Suprapubic skin (tissue), 4 donors: ENCODE results near the gene SH3BP5. TPM values are rescaled to one million over a fixed set of nuclear protein-coding genes. Genes with fewer than 3 reads are reported as not detected.

Experiments
- DNase-seq, 2 donors: peaks; one replicate each; pipeline ENCODE4 v3.0.0-alpha.2; 2019; ENCODE audit warnings: low spot score in 2 of 2
- H3K27ac ChIP-seq: fragments of 200-600 bp; sonication (generic); one replicate; pipeline ENCODE4 v1.5.1; 2019
- H3K27me3 ChIP-seq: fragments of 200-600 bp; sonication (generic); one replicate; pipeline ENCODE4 v1.5.1; 2019
- H3K36me3 ChIP-seq: fragments of 200-600 bp; sonication (generic); one replicate; pipeline ENCODE4 v1.5.1; 2019
- H3K4me1 ChIP-seq: fragments of 200-600 bp; sonication (generic); one replicate; pipeline ENCODE4 v1.5.1; 2019
- H3K4me3 ChIP-seq: fragments of 200-600 bp; sonication (generic); one replicate; pipeline ENCODE4 v1.5.1; 2019; ENCODE audit warnings: mild to moderate bottlenecking
- H3K9me3 ChIP-seq: fragments of 200-600 bp; sonication (generic); one replicate; pipeline ENCODE4 v1.5.1; 2019
- EP300 ChIP-seq: sonication (generic); formaldehyde crosslinking; IDR thresholded peaks from one replicate; pipeline ENCODE4 v1.6.1; 2017; ENCODE audit warnings: antibody characterized with exemption
- POLR2A ChIP-seq, 2 donors: fragments of 450-650 bp; IDR thresholded peaks; one replicate each; pipeline ENCODE4 v1.6.1; 2017; ENCODE audit warnings: antibody characterized with exemption in 2 of 2, mild to moderate bottlenecking in 2 of 2, moderate library complexity in 2 of 2
- POLR2AphosphoS5 ChIP-seq, 3 donors: sonication (generic); formaldehyde crosslinking; IDR thresholded peaks; one replicate each; pipeline ENCODE4 v1.6.1; 2017; ENCODE audit warnings: antibody characterized with exemption in 3 of 3
- WGBS: methylation state at CpG from one replicate; pipeline ENCODE4 v1.1.5; 2018; 5-methylcytosine and 5-hydroxymethylcytosine counted together
- total RNA-seq, 4 donors: library from RNA; depleted of rRNA; stranded (reverse); fragments of >200 nt; gene quantifications; one replicate each; pipeline ENCODE4 v1.1.0, GENCODE V29; 2016
- TF ChIP-seq, protein P1 (sequence below), 2 donors: fragments of 200-600 bp in 1 of 2; fragments of 450-650 bp in 1 of 2; sonication (generic) in 1 of 2; IDR thresholded peaks; one replicate each; pipeline ENCODE4 v1.5.1; 2016 to 2019; ENCODE audit warnings: antibody characterized with exemption in 2 of 2, mild to moderate bottlenecking in 1 of 2, moderate library complexity in 1 of 2

SH3BP5 gene
- total RNA-seq, 4 donors from 2014 or later = 11.2 to 27.0 (median 17.8) TPM

DNA sequence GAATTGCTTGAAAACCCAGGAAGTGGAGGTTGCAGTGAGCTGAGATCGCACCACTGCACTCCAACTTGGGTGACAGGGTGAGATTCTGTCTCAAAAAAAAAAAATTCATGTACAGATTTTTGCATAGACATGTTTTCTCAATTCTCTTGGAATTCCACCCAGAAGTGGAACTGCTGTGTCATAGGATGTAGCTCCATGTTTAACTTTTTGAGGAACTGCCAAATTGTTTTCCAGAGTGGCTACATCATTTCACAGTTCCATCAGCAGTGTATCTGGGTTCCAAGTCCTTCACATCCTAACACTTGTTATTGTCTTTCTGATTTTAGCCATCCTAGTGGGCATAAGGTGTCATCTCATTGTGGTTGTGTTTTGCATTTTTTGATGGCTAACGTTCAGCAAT is 116.4 kb downstream of the SH3BP5 start:
- Histone ChIP-seq H3K9me3 (no peaks in the 10 kb centered on the region), H3K27me3 (no peaks in the 10 kb centered on the region), H3K36me3 (peaks cover 62% of the 10 kb centered on the region), H3K4me1 (no peaks in the 10 kb centered on the region), H3K27ac (no peak overlapping the region), H3K4me3 (no peak overlapping the region)
- TF ChIP-seq, protein P1, sequence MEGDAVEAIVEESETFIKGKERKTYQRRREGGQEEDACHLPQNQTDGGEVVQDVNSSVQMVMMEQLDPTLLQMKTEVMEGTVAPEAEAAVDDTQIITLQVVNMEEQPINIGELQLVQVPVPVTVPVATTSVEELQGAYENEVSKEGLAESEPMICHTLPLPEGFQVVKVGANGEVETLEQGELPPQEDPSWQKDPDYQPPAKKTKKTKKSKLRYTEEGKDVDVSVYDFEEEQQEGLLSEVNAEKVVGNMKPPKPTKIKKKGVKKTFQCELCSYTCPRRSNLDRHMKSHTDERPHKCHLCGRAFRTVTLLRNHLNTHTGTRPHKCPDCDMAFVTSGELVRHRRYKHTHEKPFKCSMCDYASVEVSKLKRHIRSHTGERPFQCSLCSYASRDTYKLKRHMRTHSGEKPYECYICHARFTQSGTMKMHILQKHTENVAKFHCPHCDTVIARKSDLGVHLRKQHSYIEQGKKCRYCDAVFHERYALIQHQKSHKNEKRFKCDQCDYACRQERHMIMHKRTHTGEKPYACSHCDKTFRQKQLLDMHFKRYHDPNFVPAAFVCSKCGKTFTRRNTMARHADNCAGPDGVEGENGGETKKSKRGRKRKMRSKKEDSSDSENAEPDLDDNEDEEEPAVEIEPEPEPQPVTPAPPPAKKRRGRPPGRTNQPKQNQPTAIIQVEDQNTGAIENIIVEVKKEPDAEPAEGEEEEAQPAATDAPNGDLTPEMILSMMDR (IDR thresholded peaks at IDR 0.05) = no peak
- TF ChIP-seq POLR2AphosphoS5 (IDR thresholded peaks at IDR 0.05) (no peak), POLR2A (IDR thresholded peaks at IDR 0.05) (no peak), EP300 (no peak)
- WGBS = 70% methylated on average over 2 of the region's 2 CpGs
- DNase-seq = no peak

DNA sequence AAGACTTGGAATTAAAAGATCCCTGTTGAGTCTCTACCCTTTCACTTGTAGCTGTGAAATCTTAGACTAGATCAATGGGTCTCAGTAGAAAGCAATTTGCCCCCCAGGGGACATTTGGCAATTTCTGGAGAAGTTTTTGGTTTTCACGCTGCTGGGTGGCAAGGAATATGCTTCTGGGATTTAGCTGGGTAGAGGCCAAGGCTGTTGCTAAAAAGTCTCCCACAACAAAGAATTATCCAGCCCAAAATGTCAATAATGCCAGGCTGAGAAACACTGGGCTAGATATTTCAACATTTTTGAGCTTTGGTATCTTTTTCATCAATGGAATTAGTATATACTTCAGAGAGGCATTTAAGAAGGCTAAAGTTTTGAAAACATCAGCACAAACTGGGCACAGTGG is 117.6 kb downstream of the SH3BP5 start:
- Histone ChIP-seq H3K36me3 (peaks cover 57% of the 10 kb centered on the region), H3K9me3 (no peaks in the 10 kb centered on the region), H3K4me3 (no peak overlapping the region), H3K27ac (no peak overlapping the region), H3K27me3 (no peaks in the 10 kb centered on the region), H3K4me1 (no peaks in the 10 kb centered on the region)
- TF ChIP-seq EP300 = no peak
- no peak for TF ChIP-seq POLR2A (IDR thresholded peaks at IDR 0.05)
- TF ChIP-seq, protein P1 (IDR thresholded peaks at IDR 0.05) = no peak
- TF ChIP-seq POLR2AphosphoS5 (IDR thresholded peaks at IDR 0.05) = no peak
- WGBS = 84% methylated on average over 1 of the region's 1 CpG
- DNase-seq = no peak

DNA sequence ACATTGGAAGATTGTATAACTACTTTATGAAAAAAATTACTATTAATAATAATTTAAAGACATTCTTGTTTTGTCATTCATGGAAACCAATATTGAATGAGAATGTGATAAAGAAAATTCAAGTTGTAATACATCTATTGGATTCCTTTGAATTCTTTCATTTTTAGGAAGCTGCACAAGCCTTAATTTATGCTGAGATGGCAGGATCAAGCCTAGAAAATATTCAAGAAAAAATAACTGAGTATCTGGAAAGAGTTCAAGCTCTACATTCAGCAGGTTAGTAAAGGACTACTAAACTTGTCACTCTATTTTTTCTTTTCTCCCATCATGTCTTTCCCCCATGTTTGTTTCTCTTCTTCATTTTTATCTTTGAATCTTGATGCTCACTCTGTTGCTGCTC is 120.4 kb downstream of the SH3BP5 start:
- peaks cover 32% of the 10 kb centered on the region for H3K36me3 ChIP-seq
- H3K9me3 ChIP-seq = no peaks in the 10 kb centered on the region
- DNase-seq = no peak
- no peak overlapping the region for H3K4me3 ChIP-seq
- H3K4me1 ChIP-seq = peaks cover 17% of the 10 kb centered on the region
- TF ChIP-seq POLR2AphosphoS5 (IDR thresholded peaks at IDR 0.05) = no peak
- TF ChIP-seq, protein P1 (IDR thresholded peaks at IDR 0.05) = no peak
- no peak for TF ChIP-seq EP300
- no peak for TF ChIP-seq POLR2A (IDR thresholded peaks at IDR 0.05)
- no peak overlapping the region for H3K27ac ChIP-seq
- no peaks in the 10 kb centered on the region for H3K27me3 ChIP-seq

DNA sequence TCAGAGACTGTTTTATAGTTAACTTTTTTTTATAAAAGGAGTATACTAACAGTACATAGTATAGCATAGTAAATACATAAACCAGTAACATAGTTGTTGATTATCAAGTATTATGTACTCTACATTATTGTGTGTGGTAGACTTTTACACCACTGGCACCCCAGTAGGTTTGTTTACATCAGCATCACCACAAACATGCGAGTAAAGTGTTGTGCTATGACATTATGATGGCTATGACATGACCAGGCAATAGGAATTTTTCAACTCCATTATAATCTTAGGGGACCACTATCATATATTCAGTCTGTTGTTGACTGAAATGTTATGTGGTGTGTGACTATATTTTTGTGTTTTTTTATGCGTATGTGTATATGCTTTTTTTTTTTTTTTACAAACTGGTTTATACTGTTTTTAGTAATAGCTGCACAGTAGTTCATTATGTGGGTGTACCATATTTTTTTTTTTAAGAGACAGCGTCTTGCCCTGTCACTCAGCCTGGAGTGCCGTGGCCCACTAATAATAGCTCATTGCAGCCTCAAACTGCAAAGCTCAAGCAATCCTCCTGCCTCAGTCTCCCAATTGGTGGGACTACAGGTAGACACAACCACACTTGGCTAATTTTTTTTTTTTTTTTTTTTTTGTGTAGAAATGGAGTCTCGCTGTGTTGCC is 124.4 kb downstream of the SH3BP5 start:
- 62% methylated on average over 5 of the region's 5 CpGs for WGBS
- Histone ChIP-seq H3K27ac (peak overlapping the region; percentile 98), H3K27me3 (no peaks in the 10 kb centered on the region), H3K4me3 (peak overlapping the region; percentile 84), H3K4me1 (peaks cover 22% of the 10 kb centered on the region), H3K36me3 (peaks cover 11% of the 10 kb centered on the region), H3K9me3 (no peaks in the 10 kb centered on the region)
- DNase-seq = no peak
- no peak for TF ChIP-seq POLR2AphosphoS5 (IDR thresholded peaks at IDR 0.05)

DNA sequence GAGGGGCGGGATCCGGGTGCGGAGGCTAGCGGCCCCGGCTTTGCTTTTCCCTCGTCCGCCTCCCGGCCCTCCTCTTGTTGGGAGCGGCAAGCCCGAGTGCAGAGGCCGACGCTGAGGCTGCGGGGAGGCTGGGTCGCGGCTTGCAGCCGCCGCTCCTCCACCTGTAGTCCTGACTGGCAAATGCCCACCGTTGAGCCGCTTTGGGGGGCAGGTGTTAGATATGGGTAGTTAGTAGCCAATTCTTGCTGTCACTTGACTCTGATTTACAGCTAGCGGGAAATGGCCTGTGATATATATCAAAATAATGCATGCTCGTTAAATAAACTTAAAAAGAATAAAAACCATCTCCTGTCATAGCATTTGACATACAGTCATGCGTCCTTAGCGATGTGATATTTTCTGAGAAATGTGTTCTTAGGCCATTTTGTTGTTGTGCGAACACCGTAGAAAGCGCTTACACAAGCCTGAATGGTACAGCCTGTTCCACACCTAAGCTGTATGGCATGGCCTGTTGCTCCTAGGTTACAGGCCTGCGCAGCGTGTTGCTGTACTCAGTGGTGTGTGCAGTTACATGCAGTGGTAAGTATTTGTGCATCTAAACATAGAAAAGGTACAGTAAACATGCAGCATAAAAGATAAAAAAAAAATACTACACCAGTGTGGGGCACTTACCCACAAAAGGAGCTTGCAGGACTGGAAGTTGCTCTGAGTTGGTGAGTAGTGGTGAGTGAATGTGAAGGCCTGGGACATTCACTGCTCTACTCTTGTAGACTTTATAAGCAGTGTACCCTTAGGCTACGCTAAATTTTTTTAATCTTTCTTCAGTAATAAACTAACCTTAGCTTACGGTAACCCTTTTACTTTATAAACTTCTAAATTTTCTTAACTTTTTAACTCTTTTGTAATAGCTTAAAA is 125.5 kb downstream of the SH3BP5 start:
- no peak for DNase-seq
- H3K27me3 ChIP-seq = no peaks in the 10 kb centered on the region
- 4% methylated on average over 27 of the region's 30 CpGs for WGBS
- peaks cover 7% of the 10 kb centered on the region for H3K36me3 ChIP-seq
- H3K4me3 ChIP-seq = peak overlapping the region; percentile 84
- H3K4me1 ChIP-seq = peaks cover 22% of the 10 kb centered on the region
- no peaks in the 10 kb centered on the region for H3K9me3 ChIP-seq
- TF ChIP-seq EP300 (peak; percentile 36), POLR2A (IDR thresholded peaks at IDR 0.05) (no peak), POLR2AphosphoS5 (IDR thresholded peaks at IDR 0.05) (no peak)
- TF ChIP-seq, protein P1 (IDR thresholded peaks at IDR 0.05) = no peak
- peak overlapping the region; percentile 98 for H3K27ac ChIP-seq
